Measurements from ENCODE around the gene ENPP3. TPM values are rescaled to one million over a fixed set of nuclear protein-coding genes. Genes with fewer than 3 reads are reported as not detected.

ENPP3 gene
- total and polyA plus RNA-seq, 9 of the 15 experiments (the other 6 are each of a cell fraction or from before 2014, with no cell fraction given): 14.0 to 32.8 (median 21.6) TPM

DNA sequence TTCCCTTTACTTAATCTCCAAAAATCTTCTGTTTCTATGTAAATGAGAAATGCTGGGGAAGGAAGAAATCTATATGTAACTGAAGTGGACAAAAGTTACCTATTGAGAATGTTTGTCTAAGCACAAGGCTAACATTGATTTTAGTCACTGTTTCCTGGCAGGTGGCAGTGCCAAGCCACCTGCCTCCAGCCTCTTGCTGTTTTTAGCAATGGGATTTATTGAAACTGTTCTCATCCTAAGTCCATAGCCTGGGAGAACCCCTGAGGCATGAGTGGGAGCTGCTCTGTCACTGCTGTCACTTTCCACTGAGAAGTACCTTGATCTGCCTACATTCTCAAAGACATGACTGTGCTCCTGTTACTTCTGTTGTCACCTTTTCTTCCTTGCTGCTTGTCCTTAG is 14.7 kb downstream of the ENPP3 start (continued):
- TF ChIP-seq, protein P1, sequence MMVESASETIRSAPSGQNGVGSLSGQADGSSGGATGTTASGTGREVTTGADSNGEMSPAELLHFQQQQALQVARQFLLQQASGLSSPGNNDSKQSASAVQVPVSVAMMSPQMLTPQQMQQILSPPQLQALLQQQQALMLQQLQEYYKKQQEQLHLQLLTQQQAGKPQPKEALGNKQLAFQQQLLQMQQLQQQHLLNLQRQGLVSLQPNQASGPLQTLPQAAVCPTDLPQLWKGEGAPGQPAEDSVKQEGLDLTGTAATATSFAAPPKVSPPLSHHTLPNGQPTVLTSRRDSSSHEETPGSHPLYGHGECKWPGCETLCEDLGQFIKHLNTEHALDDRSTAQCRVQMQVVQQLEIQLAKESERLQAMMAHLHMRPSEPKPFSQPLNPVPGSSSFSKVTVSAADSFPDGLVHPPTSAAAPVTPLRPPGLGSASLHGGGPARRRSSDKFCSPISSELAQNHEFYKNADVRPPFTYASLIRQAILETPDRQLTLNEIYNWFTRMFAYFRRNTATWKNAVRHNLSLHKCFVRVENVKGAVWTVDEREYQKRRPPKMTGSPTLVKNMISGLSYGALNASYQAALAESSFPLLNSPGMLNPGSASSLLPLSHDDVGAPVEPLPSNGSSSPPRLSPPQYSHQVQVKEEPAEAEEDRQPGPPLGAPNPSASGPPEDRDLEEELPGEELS (CRISPR knock-in tag; IDR thresholded peaks at IDR 0.05; ENCODE audit: borderline replicate concordance): no peak
- no peak for TF ChIP-seq ATF1 (CRISPR knock-in tag; IDR thresholded peaks at IDR 0.05)
- no peak for TF ChIP-seq ATF1 (tag; IDR thresholded peaks at IDR 0.05)
- TF ChIP-seq MXI1 (IDR thresholded peaks at IDR 0.05; ENCODE audit: low read depth, low read length): no peak

DNA sequence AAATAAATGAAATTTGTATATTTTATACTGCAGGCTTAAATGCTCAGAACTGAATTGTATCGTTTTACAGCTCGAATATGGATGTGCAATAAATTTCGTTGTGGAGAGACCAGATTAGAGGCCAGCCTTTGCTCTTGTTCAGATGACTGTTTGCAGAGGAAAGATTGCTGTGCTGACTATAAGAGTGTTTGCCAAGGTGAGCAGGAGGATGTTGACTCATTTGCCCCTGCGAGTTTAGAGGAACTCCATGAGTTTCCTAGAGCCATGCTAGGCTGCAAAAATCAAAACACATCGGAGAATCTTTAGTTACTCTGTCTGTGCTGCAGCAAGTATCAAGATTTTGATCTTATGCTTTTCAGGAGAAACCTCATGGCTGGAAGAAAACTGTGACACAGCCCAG is 15.4 kb downstream of the ENPP3 start:
- H3K4me3 ChIP-seq: no peak overlapping the region
- no peaks in the 10 kb centered on the region for H3K9me3 ChIP-seq (replicated peaks; ENCODE audit: control insufficient read depth, insufficient read depth, low read depth, low read length)
- TF ChIP-seq POLR2A (conservative IDR thresholded peaks at IDR 0.05): no peak
- H3K4me2 ChIP-seq (ENCODE audit: insufficient read depth, low read length): no peak overlapping the region
- H3K4me1 ChIP-seq (replicated peaks in 1 of 2; ENCODE audit: control insufficient read depth in 2 of 2, insufficient read depth in 2 of 2, low read length in 2 of 2): peaks cover 2 to 14% of the 10 kb centered on the region in 2 experiments; a peak in 3 of 5 replicates
- H3K27me3 ChIP-seq (ENCODE audit: control insufficient read depth in 2 of 2, insufficient read depth in 2 of 2, low read length in 2 of 2): no peaks in the 10 kb centered on the region
- intact Hi-C loops (cut with micrococcal nuclease) (no loop called here), in situ Hi-C loops (cut with MboI) (no loop called here)
- no peaks in the 10 kb centered on the region for H3K9me1 ChIP-seq (ENCODE audit: control insufficient read depth, insufficient read depth, low read length)
- H3K27ac ChIP-seq (ENCODE audit: extremely low read depth, low read depth, low read length): no peak overlapping the region
- no peaks in the 10 kb centered on the region for H4K20me1 ChIP-seq (replicated peaks; ENCODE audit: control insufficient read depth, insufficient read depth, low read length)
- no peak overlapping the region for H3K9ac ChIP-seq (ENCODE audit: insufficient read depth in 1 of 2, low read depth in 2 of 2, low read length in 2 of 2)
- H3K36me3 ChIP-seq (ENCODE audit: control insufficient read depth, insufficient read depth, low read length): peaks cover 48% of the 10 kb centered on the region
- H3K79me2 ChIP-seq (ENCODE audit: control insufficient read depth, insufficient read depth, low read length): peaks cover 17% of the 10 kb centered on the region
- CTCF ChIA-PET (ENCODE audit: low intra/inter-chr PET ratio): no interaction called here
- ATAC-seq (no peak), FAIRE-seq (no peak), DNase-seq (ENCODE audit: extremely low read depth in 1 of 4, low spot score in 3 of 4) (no peak)
- POLR2A ChIA-PET: interaction anchor here (0.9 to 1.9 kb wide), 3 partner anchors 12 to 30 kb away, joined by 3 to 4 read pairs (median 3); no protein-coding TSS in a partner anchor
- no peak overlapping the region for H2AFZ ChIP-seq (ENCODE audit: low read depth, low read length)
- no TSS peak for BruUV-seq (replicated peaks)
- WGBS (ENCODE audit: insufficient coverage, low coverage, missing lambda C conversion rate): 56% methylated on average over 5 of the region's 5 CpGs
